Fibroblast of lung (primary cell): ENCODE data around the gene PGLYRP4. TPM values are rescaled to one million over a fixed set of nuclear protein-coding genes. Genes with fewer than 3 reads are reported as not detected.
A peak's percentile ranks its signal among the peaks of the same experiment; 100 is the strongest.

ENCODE experiments used
- DNase-seq, 2 donors: peaks; one replicate each; pipeline versions ENCODE4 v3.0.0 to v3.0.0-alpha.2; 2010; ENCODE audit warnings: low read depth in 2 of 2
- H2AFZ ChIP-seq: 2 replicates; pipeline ENCODE4 v1.5.1; 2012; ENCODE audit warnings: low read length, control low read depth, inconsistent platforms
- H3K27ac ChIP-seq: 2 replicates; pipeline ENCODE4 v1.5.1; 2011; ENCODE audit warnings: low read length, control low read depth; ENCODE audit not compliant: insufficient read depth
- H3K27me3 ChIP-seq: 2 replicates; pipeline ENCODE4 v1.5.1; 2011; ENCODE audit warnings: mild to moderate bottlenecking, low read length; ENCODE audit not compliant: control insufficient read depth, insufficient read depth
- H3K36me3 ChIP-seq: 2 replicates; pipeline ENCODE4 v1.5.1; 2011; ENCODE audit warnings: low read length; ENCODE audit not compliant: control insufficient read depth, insufficient read depth
- H3K4me1 ChIP-seq: 2 replicates; pipeline ENCODE4 v1.5.1; 2011; ENCODE audit warnings: low read length; ENCODE audit not compliant: control insufficient read depth, insufficient read depth; ENCODE audit errors: extremely low read depth
- H3K4me2 ChIP-seq: 2 replicates; pipeline ENCODE4 v1.5.1; 2011; ENCODE audit warnings: low read length, control low read depth; ENCODE audit not compliant: insufficient read depth; ENCODE audit errors: extremely low read depth
- H3K4me3 ChIP-seq, 4 experiments: fragments of 200-600 bp in 1 of 4; sonication (generic) in 1 of 4; replicated peaks in 1 of 4; 2 replicates each; pipeline ENCODE4 v1.5.1; 2011 to 2016; ENCODE audit warnings: low read length in 4 of 4, low read depth in 3 of 4, mild to moderate bottlenecking in 3 of 4, control low read depth in 2 of 4, inconsistent platforms in 1 of 4, mixed read lengths in 1 of 4; ENCODE audit not compliant: insufficient read depth in 1 of 4; ENCODE audit errors: control extremely low read depth in 1 of 4
- H3K79me2 ChIP-seq: 2 replicates; pipeline ENCODE4 v1.5.1; 2012; ENCODE audit warnings: mild to moderate bottlenecking, low read length, inconsistent platforms; ENCODE audit not compliant: control insufficient read depth, insufficient read depth
- H3K9ac ChIP-seq: 2 replicates; pipeline ENCODE4 v1.5.1; 2011; ENCODE audit warnings: mild to moderate bottlenecking, low read length, control low read depth; ENCODE audit not compliant: insufficient read depth
- H3K9me3 ChIP-seq: 2 replicates; pipeline ENCODE4 v1.5.1; 2012; ENCODE audit warnings: low read depth, low read length; ENCODE audit not compliant: control insufficient read depth, insufficient read depth
- H4K20me1 ChIP-seq: 2 replicates; pipeline ENCODE4 v1.5.1; 2011; ENCODE audit warnings: low read length; ENCODE audit not compliant: control insufficient read depth, insufficient read depth; ENCODE audit errors: extremely low read depth
- EZH2 ChIP-seq: IDR thresholded peaks from 2 replicates; pipeline ENCODE4 v1.5.1; 2012; ENCODE audit warnings: low read length, control low read depth, mild to moderate bottlenecking; ENCODE audit errors: missing control alignments
- polyA plus RNA-seq, 2 donors: library from polyadenylated mRNA; depleted of rRNA in 1 of 2; stranded (reverse) in 1 of 2; unstranded in 1 of 2; fragments of >200 nt; gene quantifications; 2 replicates each; pipeline ENCODE4 v1.2.1, GENCODE V29; 2011 to 2012; ENCODE audit warnings: missing spikeins in 1 of 2
- total RNA-seq: library from RNA; depleted of rRNA; stranded (reverse); fragments of >200 nt; gene quantifications from 2 replicates; pipeline ENCODE4 v1.2.1, GENCODE V29; 2014
- TF ChIP-seq, protein P1 (sequence below), 2 donors: IDR thresholded peaks in 1 of 2; conservative IDR thresholded peaks in 1 of 2; 1 replicate in 1 of 2; 2 replicates in 1 of 2; pipeline ENCODE4 v1.5.1; 2011 to 2012; ENCODE audit warnings: low read length in 2 of 2, control low read depth in 1 of 2, inconsistent platforms in 1 of 2, low read depth in 1 of 2, mild to moderate bottlenecking in 1 of 2

PGLYRP4 gene
- total and polyA plus RNA-seq, 2 donors (not counting 1 experiment from before 2014, with no cell fraction given) = not detected

GRCh38 chr1:153292185-153292584 is 56.5 kb downstream of the PGLYRP4 start:
- no peak for TF ChIP-seq EZH2
- TF ChIP-seq, protein P1, sequence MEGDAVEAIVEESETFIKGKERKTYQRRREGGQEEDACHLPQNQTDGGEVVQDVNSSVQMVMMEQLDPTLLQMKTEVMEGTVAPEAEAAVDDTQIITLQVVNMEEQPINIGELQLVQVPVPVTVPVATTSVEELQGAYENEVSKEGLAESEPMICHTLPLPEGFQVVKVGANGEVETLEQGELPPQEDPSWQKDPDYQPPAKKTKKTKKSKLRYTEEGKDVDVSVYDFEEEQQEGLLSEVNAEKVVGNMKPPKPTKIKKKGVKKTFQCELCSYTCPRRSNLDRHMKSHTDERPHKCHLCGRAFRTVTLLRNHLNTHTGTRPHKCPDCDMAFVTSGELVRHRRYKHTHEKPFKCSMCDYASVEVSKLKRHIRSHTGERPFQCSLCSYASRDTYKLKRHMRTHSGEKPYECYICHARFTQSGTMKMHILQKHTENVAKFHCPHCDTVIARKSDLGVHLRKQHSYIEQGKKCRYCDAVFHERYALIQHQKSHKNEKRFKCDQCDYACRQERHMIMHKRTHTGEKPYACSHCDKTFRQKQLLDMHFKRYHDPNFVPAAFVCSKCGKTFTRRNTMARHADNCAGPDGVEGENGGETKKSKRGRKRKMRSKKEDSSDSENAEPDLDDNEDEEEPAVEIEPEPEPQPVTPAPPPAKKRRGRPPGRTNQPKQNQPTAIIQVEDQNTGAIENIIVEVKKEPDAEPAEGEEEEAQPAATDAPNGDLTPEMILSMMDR (conservative IDR thresholded peaks at IDR 0.05 in 1 of 2, IDR thresholded peaks at IDR 0.05 in 1 of 2; ENCODE audit: low read depth in 1 of 2, low read length in 2 of 2) = no peak
- H3K27me3 ChIP-seq = no peaks in the 10 kb centered on the region
- no peak overlapping the region for H3K4me3 ChIP-seq
- no peaks in the 10 kb centered on the region for H3K79me2 ChIP-seq
- DNase-seq = no peak
- H3K4me1 ChIP-seq = no peaks in the 10 kb centered on the region
- H3K4me2 ChIP-seq = no peak overlapping the region
- no peaks in the 10 kb centered on the region for H3K36me3 ChIP-seq
- no peaks in the 10 kb centered on the region for H3K9me3 ChIP-seq
- H2AFZ ChIP-seq = no peak overlapping the region
- no peak overlapping the region for H3K27ac ChIP-seq
- H4K20me1 ChIP-seq = no peaks in the 10 kb centered on the region
- H3K9ac ChIP-seq = no peak overlapping the region

DNA sequence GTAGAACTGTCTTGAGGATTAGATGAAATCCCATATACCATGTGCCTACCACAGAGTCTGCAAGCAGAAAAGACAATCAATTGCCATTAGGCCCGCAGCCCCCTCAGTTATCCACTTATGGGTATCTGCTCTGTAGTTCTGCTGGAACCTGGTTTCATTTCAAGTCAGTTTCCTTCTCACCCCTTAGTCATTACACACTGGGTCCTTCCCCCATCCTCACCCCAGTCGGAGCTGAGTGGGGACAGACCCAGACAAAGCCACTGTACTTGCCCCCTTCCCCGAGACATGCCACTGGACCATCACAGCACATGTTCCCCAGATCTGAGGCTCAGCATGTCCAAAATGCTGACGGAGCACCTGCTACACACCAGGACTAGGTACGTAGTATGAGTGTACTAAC is 57.1 kb downstream of the PGLYRP4 start:
- no peaks in the 10 kb centered on the region for H3K36me3 ChIP-seq
- no peak overlapping the region for H3K27ac ChIP-seq
- DNase-seq = no peak
- no peaks in the 10 kb centered on the region for H3K4me1 ChIP-seq
- TF ChIP-seq, protein P1 (conservative IDR thresholded peaks at IDR 0.05 in 1 of 2, IDR thresholded peaks at IDR 0.05 in 1 of 2; ENCODE audit: low read depth in 1 of 2, low read length in 2 of 2) = no peak
- no peak for TF ChIP-seq EZH2
- H4K20me1 ChIP-seq = no peaks in the 10 kb centered on the region
- no peak overlapping the region for H3K9ac ChIP-seq
- H2AFZ ChIP-seq = no peak overlapping the region
- H3K79me2 ChIP-seq = no peaks in the 10 kb centered on the region
- H3K4me2 ChIP-seq = no peak overlapping the region
- H3K9me3 ChIP-seq = no peaks in the 10 kb centered on the region
- H3K4me3 ChIP-seq = no peak overlapping the region
- no peaks in the 10 kb centered on the region for H3K27me3 ChIP-seq

DNA sequence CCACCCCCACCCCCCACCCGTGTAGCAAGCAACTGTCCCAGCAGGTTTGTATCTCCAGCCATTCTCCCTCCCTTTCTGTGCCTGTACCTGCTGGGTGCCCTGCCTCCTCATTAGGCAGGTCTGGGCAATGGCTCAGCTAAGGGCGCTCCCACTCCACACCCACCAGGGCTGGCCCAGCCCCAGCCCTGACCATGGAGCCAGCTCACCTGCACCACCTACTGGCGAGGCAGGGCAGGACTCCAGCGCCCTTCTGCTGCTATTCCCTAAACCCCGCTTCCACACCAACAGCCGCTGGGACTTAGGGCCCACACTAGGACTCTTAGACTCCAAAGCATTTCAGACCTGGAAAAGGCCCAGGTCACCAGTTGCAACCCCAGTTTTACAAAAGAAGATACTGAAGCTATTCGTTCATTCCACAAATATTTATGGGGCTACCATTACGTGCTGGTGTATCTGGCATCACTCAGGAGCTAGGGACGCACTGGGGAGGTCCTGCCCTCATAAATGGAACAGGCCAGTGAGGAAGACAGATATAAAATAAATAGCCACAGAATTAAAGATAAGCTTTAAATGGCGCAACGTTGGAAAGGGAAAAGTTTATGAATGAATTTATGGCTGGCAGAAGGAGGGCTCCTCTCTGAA is 59.9 kb downstream of the PGLYRP4 start:
- H4K20me1 ChIP-seq = no peaks in the 10 kb centered on the region
- H3K4me1 ChIP-seq = no peaks in the 10 kb centered on the region
- H3K27me3 ChIP-seq = no peaks in the 10 kb centered on the region
- no peaks in the 10 kb centered on the region for H3K36me3 ChIP-seq
- no peak overlapping the region for H3K4me2 ChIP-seq
- H3K4me3 ChIP-seq = no peak overlapping the region
- no peak overlapping the region for H3K27ac ChIP-seq
- no peak for DNase-seq
- no peak overlapping the region for H2AFZ ChIP-seq
- no peak overlapping the region for H3K9ac ChIP-seq
- H3K79me2 ChIP-seq = no peaks in the 10 kb centered on the region
- H3K9me3 ChIP-seq = no peaks in the 10 kb centered on the region
- TF ChIP-seq, protein P1 (conservative IDR thresholded peaks at IDR 0.05 in 1 of 2, IDR thresholded peaks at IDR 0.05 in 1 of 2; ENCODE audit: low read depth in 1 of 2, low read length in 2 of 2) = peak; percentile 12 to 16
- TF ChIP-seq EZH2 = no peak

Other genes starting within 250 kb of the PGLYRP4 start
- gene SPRR2F, start 235.3 kb downstream of the PGLYRP4 start, total RNA-seq = not detected in 2 replicates
- not detected in 2 replicates for gene SPRR2F, start 235.3 kb downstream of the PGLYRP4 start, polyA plus RNA-seq
- not detected in 2 replicates for gene SPRR2G, start 198.0 kb downstream of the PGLYRP4 start, total RNA-seq
- not detected in 2 replicates for gene SPRR2G, start 198.0 kb downstream of the PGLYRP4 start, polyA plus RNA-seq
- not detected in 2 replicates for gene LELP1, start 145.4 kb downstream of the PGLYRP4 start, total RNA-seq
- not detected in 2 replicates for gene LELP1, start 145.4 kb downstream of the PGLYRP4 start, polyA plus RNA-seq
- gene PRR9, start 131.3 kb downstream of the PGLYRP4 start, total RNA-seq = not detected in 2 replicates
- not detected in 2 replicates for gene PRR9, start 131.3 kb downstream of the PGLYRP4 start, polyA plus RNA-seq
- not detected in 2 replicates for gene LORICRIN, start 89.2 kb downstream of the PGLYRP4 start, total RNA-seq
- not detected in 2 replicates for gene LORICRIN, start 89.2 kb downstream of the PGLYRP4 start, polyA plus RNA-seq
- gene PGLYRP3, start 35.9 kb downstream of the PGLYRP4 start, total RNA-seq = not detected in 2 replicates
- not detected in 2 replicates for gene PGLYRP3, start 35.9 kb downstream of the PGLYRP4 start, polyA plus RNA-seq
- gene S100A9, start 9.0 kb upstream of the PGLYRP4 start, total RNA-seq = not detected in 2 replicates
- gene S100A9, start 9.0 kb upstream of the PGLYRP4 start, polyA plus RNA-seq = not detected in 2 replicates
- not detected in 2 replicates for gene S100A12, start 26.8 kb upstream of the PGLYRP4 start, total RNA-seq
- not detected in 2 replicates for gene S100A12, start 26.8 kb upstream of the PGLYRP4 start, polyA plus RNA-seq
- gene S100A8, start 42.2 kb upstream of the PGLYRP4 start, total RNA-seq = not detected in 2 replicates
- gene S100A8, start 42.2 kb upstream of the PGLYRP4 start, polyA plus RNA-seq = not detected in 2 replicates
- not detected in 2 replicates for gene S100A7A, start 67.7 kb upstream of the PGLYRP4 start, total RNA-seq
- not detected in 2 replicates for gene S100A7A, start 67.7 kb upstream of the PGLYRP4 start, polyA plus RNA-seq
- gene S100A7, start 111.8 kb upstream of the PGLYRP4 start, total RNA-seq = not detected in 2 replicates
- gene S100A7, start 111.8 kb upstream of the PGLYRP4 start, polyA plus RNA-seq = not detected in 2 replicates
- 2,061 and 4,042 TPM in 2 replicates for gene S100A6, start 187.2 kb upstream of the PGLYRP4 start, total RNA-seq
- gene S100A6, start 187.2 kb upstream of the PGLYRP4 start, polyA plus RNA-seq = 1,280 and 2,637 TPM in 2 replicates
- not detected in 2 replicates for gene S100A5, start 192.1 kb upstream of the PGLYRP4 start, total RNA-seq
- 0.20 and 0.24 TPM in 2 replicates for gene S100A5, start 192.1 kb upstream of the PGLYRP4 start, polyA plus RNA-seq
- 85.3 and 287 TPM in 2 replicates for gene S100A4, start 197.0 kb upstream of the PGLYRP4 start, total RNA-seq
- 371 and 928 TPM in 2 replicates for gene S100A4, start 197.0 kb upstream of the PGLYRP4 start, polyA plus RNA-seq
- gene S100A3, start 200.4 kb upstream of the PGLYRP4 start, total RNA-seq = 1.8 and 6.8 TPM in 2 replicates
- 11.5 and 14.8 TPM in 2 replicates for gene S100A3, start 200.4 kb upstream of the PGLYRP4 start, polyA plus RNA-seq
- gene S100A2, start 217.0 kb upstream of the PGLYRP4 start, total RNA-seq = 1.5 and 3.6 TPM in 2 replicates
- 4.8 and 10.3 TPM in 2 replicates for gene S100A2, start 217.0 kb upstream of the PGLYRP4 start, polyA plus RNA-seq